ENCODE results near the gene SLC16A12. TPM values are rescaled to one million over a fixed set of nuclear protein-coding genes. Genes with fewer than 3 reads are reported as not detected.

Gene SLC16A12
- total and polyA plus RNA-seq, 2 of the 8 experiments (the other 6 are each of a cell fraction or from before 2014, with no cell fraction given) = 1.6 to 1.9 TPM

DNA sequence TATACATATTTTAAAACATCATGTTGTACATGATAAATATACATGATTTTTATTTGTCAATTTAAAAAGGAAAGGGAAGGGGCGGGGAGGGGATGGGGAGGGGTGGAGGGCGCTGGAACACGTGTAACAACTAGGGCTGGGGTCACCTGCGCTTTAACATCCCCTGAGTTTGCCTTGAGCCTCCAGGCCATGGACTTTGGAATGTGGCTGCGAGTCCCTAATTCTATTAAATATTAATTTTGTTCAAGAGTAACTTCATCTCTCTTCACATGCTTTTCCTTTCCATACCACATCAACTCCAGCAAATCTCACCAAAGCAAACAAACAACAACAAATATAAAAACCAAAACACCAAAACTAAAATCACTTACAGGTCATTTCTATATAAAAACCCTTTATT is 110.4 kb downstream of the SLC16A12 start:
- Histone ChIP-seq H3K79me1 (ENCODE audit: low read depth, low read length) (no peaks in the 10 kb centered on the region), H2BK15ac (ENCODE audit: low read length) (no peak overlapping the region), H4K20me1 (replicated peaks in 1 of 2; ENCODE audit: control insufficient read depth in 1 of 2, insufficient read depth in 2 of 2, low read length in 2 of 2) (no peaks in the 10 kb centered on the region), H3K36me3 (ENCODE audit: control insufficient read depth in 2 of 4, insufficient read depth in 4 of 4, low read length in 3 of 4) (no peaks in the 10 kb centered on the region), H2BK120ac (replicated peaks; ENCODE audit: low read depth, low read length) (no peak overlapping the region), H3K27me3 (replicated peaks in 1 of 4; ENCODE audit: control insufficient read depth in 3 of 4, extremely low read depth in 1 of 4, insufficient read depth in 3 of 4, low read length in 3 of 4) (no peaks in the 10 kb centered on the region), H3K4me3 (ENCODE audit: extremely low read depth in 1 of 4, insufficient read depth in 2 of 4, low read depth in 3 of 4, low read length in 4 of 4) (no peak overlapping the region), H4K91ac (replicated peaks; ENCODE audit: insufficient read length, low read length) (no peak overlapping the region), H3K4me1 (replicated peaks in 1 of 4; ENCODE audit: control insufficient read depth in 3 of 4, insufficient read depth in 4 of 4, low read length in 3 of 4) (peaks cover 0 to 13% (median 5%) of the 10 kb centered on the region in 4 experiments; a peak in 2 of 7 replicates), H3K27ac (ENCODE audit: low read depth, low read length) (no peak overlapping the region), H2BK5ac (ENCODE audit: low read depth, low read length) (no peak overlapping the region), H3K23me2 (ENCODE audit: low read depth, low read length) (no peaks in the 10 kb centered on the region), H2AFZ (ENCODE audit: low read length) (no peak overlapping the region), H3K4me2 (ENCODE audit: insufficient read depth in 1 of 2, low read depth in 2 of 2, low read length in 2 of 2) (no peak overlapping the region), H4K8ac (ENCODE audit: extremely low read depth, insufficient read depth, low read length) (no peak overlapping the region), H3K14ac (ENCODE audit: insufficient read length) (no peak overlapping the region), H2AK5ac (ENCODE audit: low read depth, low read length) (no peak overlapping the region; the same call in 1 of the 2 replicates), H4K5ac (ENCODE audit: insufficient read length, low read depth, low read length) (no peak overlapping the region), H3K56ac (replicated peaks; ENCODE audit: insufficient read length, low read depth, low read length) (no peak overlapping the region), H2BK12ac (ENCODE audit: low read depth, low read length) (no peak overlapping the region), H2BK20ac (ENCODE audit: low read length) (no peak overlapping the region), H3K9ac (replicated peaks in 1 of 4; ENCODE audit: extremely low read depth in 1 of 4, low read depth in 3 of 4, low read length in 3 of 4) (no peak overlapping the region), H3K23ac (ENCODE audit: insufficient read length) (no peak overlapping the region), H3K79me2 (ENCODE audit: control insufficient read depth in 1 of 2, insufficient read depth in 2 of 2, low read length in 2 of 2) (no peaks in the 10 kb centered on the region), H3K18ac (ENCODE audit: extremely low read depth, low read length) (no peak overlapping the region), H3K9me3 (ENCODE audit: insufficient read depth in 2 of 2, low read depth in 1 of 2, low read length in 1 of 2) (no peaks in the 10 kb centered on the region), H3K4ac (replicated peaks; ENCODE audit: insufficient read length, low read depth, low read length) (no peak overlapping the region)
- TF ChIP-seq CHD1 (IDR thresholded peaks at IDR 0.05; ENCODE audit: low read depth, low read length) (no peak), CTCF (IDR thresholded peaks at IDR 0.05; ENCODE audit: control extremely low read depth in 1 of 3, insufficient read depth in 1 of 3, low read depth in 1 of 3, low read length in 3 of 3) (no peak), SRF (IDR thresholded peaks at IDR 0.05; ENCODE audit: low read depth, low read length) (no peak), BCL11A (IDR thresholded peaks at IDR 0.05; ENCODE audit: low read depth in 2 of 2, low read length in 2 of 2) (no peak), CREB1 (IDR thresholded peaks at IDR 0.05) (no peak), JUN (IDR thresholded peaks at IDR 0.05; ENCODE audit: low read depth, low read length) (no peak), EP300 (IDR thresholded peaks at IDR 0.05; ENCODE audit: borderline replicate concordance in 1 of 2, low read depth in 2 of 2, low read length in 2 of 2) (no peak), YY1 (IDR thresholded peaks at IDR 0.05; ENCODE audit: low read depth, low read length) (no peak), TAF1 (IDR thresholded peaks at IDR 0.05; ENCODE audit: low read depth, low read length) (no peak), POLR2A (IDR thresholded peaks at IDR 0.05; ENCODE audit: control extremely low read depth in 1 of 2, low read depth in 2 of 2, low read length in 2 of 2) (no peak)
- TF ChIP-seq, protein P1, sequence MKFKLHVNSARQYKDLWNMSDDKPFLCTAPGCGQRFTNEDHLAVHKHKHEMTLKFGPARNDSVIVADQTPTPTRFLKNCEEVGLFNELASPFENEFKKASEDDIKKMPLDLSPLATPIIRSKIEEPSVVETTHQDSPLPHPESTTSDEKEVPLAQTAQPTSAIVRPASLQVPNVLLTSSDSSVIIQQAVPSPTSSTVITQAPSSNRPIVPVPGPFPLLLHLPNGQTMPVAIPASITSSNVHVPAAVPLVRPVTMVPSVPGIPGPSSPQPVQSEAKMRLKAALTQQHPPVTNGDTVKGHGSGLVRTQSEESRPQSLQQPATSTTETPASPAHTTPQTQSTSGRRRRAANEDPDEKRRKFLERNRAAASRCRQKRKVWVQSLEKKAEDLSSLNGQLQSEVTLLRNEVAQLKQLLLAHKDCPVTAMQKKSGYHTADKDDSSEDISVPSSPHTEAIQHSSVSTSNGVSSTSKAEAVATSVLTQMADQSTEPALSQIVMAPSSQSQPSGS (IDR thresholded peaks at IDR 0.05; ENCODE audit: low read length) = no peak
- FAIRE-seq (no peak), DNase-seq (ENCODE audit: low read depth in 1 of 2, low spot score in 2 of 2) (no peak)
- CTCF ChIA-PET (ENCODE audit: partially characterized antibody) = interaction anchor here (1.2 to 2.7 kb wide), 3 partner anchors 129 to 174 kb away, joined by 3 to 13 read pairs (median 5); partner anchors contain the start of gene LIPA
- POLR2A ChIA-PET (ENCODE audit: partially characterized antibody) = no interaction called here
- WGBS, 2 experiments (ENCODE audit: extremely low coverage in 1 of 2, insufficient coverage in 1 of 2, insufficient read length in 1 of 2, insufficient replicate concordance in 2 of 2, low coverage in 1 of 2, low lambda C conversion rate in 2 of 2, missing lambda C conversion rate in 1 of 2) = 80% methylated on average over 2 of the region's 5 CpGs; no CpG with 5 or more reads in 1 of the 2 experiments

All from H1 (cell line).